ENCODE results near the gene DCAF7.

- TF ChIP-seq CTCF (conservative IDR thresholded peaks at IDR 0.05), result no peak
- TF ChIP-seq ZFX (IDR thresholded peaks at IDR 0.05), result no peak
Observed at GRCh38 chr17:63635290-63635689, 85.0 kb downstream of the DCAF7 start.
